Immature natural killer cell (primary cell): ENCODE data around the gene AATK. TPM values are rescaled to one million over a fixed set of nuclear protein-coding genes. Genes with fewer than 3 reads are reported as not detected.

Experiments used
- DNase-seq, 3 donors: peaks; one replicate each; pipeline ENCODE4 v3.0.0; 2022; ENCODE audit warnings: mixed read lengths in 1 of 3
- H3K27ac Mint-ChIP-seq, 6 donors: one replicate each; pipeline ENCODE4 v1.8.0; 2020; ENCODE audit warnings: mixed read lengths in 6 of 6, mild to moderate bottlenecking in 5 of 6, inconsistent platforms in 4 of 6, moderate library complexity in 3 of 6
- H3K27me3 Mint-ChIP-seq, 3 donors: one replicate each; pipeline ENCODE4 v1.8.0; 2020 to 2021; ENCODE audit warnings: low read depth in 3 of 3, mild to moderate bottlenecking in 3 of 3, mixed read lengths in 3 of 3, moderate library complexity in 3 of 3, inconsistent platforms in 1 of 3
- H3K36me3 Mint-ChIP-seq, 3 donors: one replicate each; pipeline ENCODE4 v1.8.0; 2020; ENCODE audit warnings: mixed read lengths in 3 of 3, inconsistent platforms in 2 of 3, mild to moderate bottlenecking in 2 of 3
- H3K4me1 Mint-ChIP-seq, 2 donors: one replicate each; pipeline ENCODE4 v1.8.0; 2020; ENCODE audit warnings: inconsistent platforms in 2 of 2, mild to moderate bottlenecking in 2 of 2, mixed read lengths in 2 of 2, moderate library complexity in 1 of 2
- H3K4me3 Mint-ChIP-seq, 5 donors: one replicate each; pipeline ENCODE4 v1.8.0; 2020; ENCODE audit warnings: mild to moderate bottlenecking in 5 of 5, mixed read lengths in 5 of 5, inconsistent platforms in 3 of 5, moderate library complexity in 3 of 5
- H3K9me3 Mint-ChIP-seq, 6 donors: one replicate each; pipeline ENCODE4 v1.8.0; 2020; ENCODE audit warnings: mild to moderate bottlenecking in 6 of 6, mixed read lengths in 6 of 6, inconsistent platforms in 4 of 6, moderate library complexity in 3 of 6
- polyA plus RNA-seq, 3 donors: library from polyadenylated mRNA; unstranded; fragments of 300-500 nt; fragmentation: Illumina TruSeq; gene quantifications; one replicate each; pipeline ENCODE4 v1.2.3, GENCODE V29; 2021

Gene AATK
- polyA plus RNA-seq, 3 donors from 2014 or later = 0.52 to 2.9 (median 0.97) TPM

GRCh38 chr17:81180836-81181810 lies 15.1 kb upstream of the AATK start:
- Mint-ChIP-seq H3K9me3 (no peaks in the 10 kb centered on the region), H3K27me3 (peaks cover 0 to 4% (median 0%) of the 10 kb centered on the region in 3 donors), H3K4me3 (no peak overlapping the region), H3K27ac (no peak overlapping the region), H3K36me3 (no peaks in the 10 kb centered on the region), H3K4me1 (no peaks in the 10 kb centered on the region)
- no peak for DNase-seq

- no peaks in the 10 kb centered on the region for H3K9me3 Mint-ChIP-seq
- H3K4me3 Mint-ChIP-seq = no peak overlapping the region
- no peaks in the 10 kb centered on the region for H3K4me1 Mint-ChIP-seq
- peaks cover 2 to 3% (median 3%) of the 10 kb centered on the region in 3 donors for H3K27me3 Mint-ChIP-seq
- DNase-seq = no peak
- H3K36me3 Mint-ChIP-seq = no peaks in the 10 kb centered on the region
- no peak overlapping the region for H3K27ac Mint-ChIP-seq
Measured at GRCh38 chr17:81179861-81180260, 13.8 kb upstream of the AATK start.

- no peaks in the 10 kb centered on the region for H3K9me3 Mint-ChIP-seq
- no peak for DNase-seq
Measured at GRCh38 chr17:81179220-81179619, 13.2 kb upstream of the AATK start.

GRCh38 chr17:81178136-81179091 lies 12.4 kb upstream of the AATK start:
- H3K9me3 Mint-ChIP-seq = no peaks in the 10 kb centered on the region
- H3K27ac Mint-ChIP-seq = no peak overlapping the region
- H3K27me3 Mint-ChIP-seq = peaks cover 2 to 3% (median 3%) of the 10 kb centered on the region in 3 donors
- no peaks in the 10 kb centered on the region for H3K36me3 Mint-ChIP-seq
- no peaks in the 10 kb centered on the region for H3K4me1 Mint-ChIP-seq
- H3K4me3 Mint-ChIP-seq = no peak overlapping the region
- DNase-seq = no peak

More at GRCh38 chr17:81179220-81179619, 13.2 kb upstream of the AATK start:
- Mint-ChIP-seq H3K36me3 (no peaks in the 10 kb centered on the region), H3K4me3 (no peak overlapping the region), H3K4me1 (no peaks in the 10 kb centered on the region), H3K27me3 (peaks cover 2 to 3% (median 3%) of the 10 kb centered on the region in 3 donors), H3K27ac (no peak overlapping the region)

- H3K36me3 Mint-ChIP-seq = no peaks in the 10 kb centered on the region
- DNase-seq = no peak
- no peaks in the 10 kb centered on the region for H3K9me3 Mint-ChIP-seq
- no peak overlapping the region for H3K4me3 Mint-ChIP-seq
- no peaks in the 10 kb centered on the region for H3K4me1 Mint-ChIP-seq
- no peak overlapping the region for H3K27ac Mint-ChIP-seq
- peaks cover 3 to 5% (median 5%) of the 10 kb centered on the region in 3 donors for H3K27me3 Mint-ChIP-seq
Measured at GRCh38 chr17:81176666-81177065, 10.6 kb upstream of the AATK start.

- no peaks in the 10 kb centered on the region for H3K36me3 Mint-ChIP-seq
- H3K4me1 Mint-ChIP-seq = no peaks in the 10 kb centered on the region
- no peak overlapping the region for H3K27ac Mint-ChIP-seq
- H3K9me3 Mint-ChIP-seq = no peaks in the 10 kb centered on the region
- H3K27me3 Mint-ChIP-seq = peaks cover 0 to 6% (median 5%) of the 10 kb centered on the region in 3 donors
- DNase-seq = no peak
- no peak overlapping the region for H3K4me3 Mint-ChIP-seq
Measured at GRCh38 chr17:81173762-81174155, 7.7 kb upstream of the AATK start.

GRCh38 chr17:81173052-81173761 lies 7.2 kb upstream of the AATK start:
- Mint-ChIP-seq H3K9me3 (no peaks in the 10 kb centered on the region), H3K4me3 (no peak overlapping the region), H3K4me1 (no peaks in the 10 kb centered on the region), H3K27me3 (peaks cover 0 to 6% (median 5%) of the 10 kb centered on the region in 3 donors), H3K27ac (no peak overlapping the region), H3K36me3 (no peaks in the 10 kb centered on the region)
- DNase-seq = no peak

- H3K4me3 Mint-ChIP-seq = no peak overlapping the region
- H3K36me3 Mint-ChIP-seq = no peaks in the 10 kb centered on the region
- DNase-seq = no peak
- H3K27me3 Mint-ChIP-seq = peaks cover 0 to 9% (median 5%) of the 10 kb centered on the region in 3 donors
- no peaks in the 10 kb centered on the region for H3K4me1 Mint-ChIP-seq
- H3K9me3 Mint-ChIP-seq = no peaks in the 10 kb centered on the region
- no peak overlapping the region for H3K27ac Mint-ChIP-seq
Measured at GRCh38 chr17:81171941-81172340, 5.9 kb upstream of the AATK start.

GRCh38 chr17:81170727-81171494 lies 4.9 kb upstream of the AATK start:
- H3K9me3 Mint-ChIP-seq = no peaks in the 10 kb centered on the region
- no peak overlapping the region for H3K27ac Mint-ChIP-seq
- H3K36me3 Mint-ChIP-seq = no peaks in the 10 kb centered on the region
- H3K27me3 Mint-ChIP-seq = peaks cover 0 to 8% (median 5%) of the 10 kb centered on the region in 3 donors
- H3K4me1 Mint-ChIP-seq = no peaks in the 10 kb centered on the region
- no peak for DNase-seq
- H3K4me3 Mint-ChIP-seq = no peak overlapping the region

- no peak overlapping the region for H3K27ac Mint-ChIP-seq
- peaks cover 0 to 7% (median 2%) of the 10 kb centered on the region in 3 donors for H3K27me3 Mint-ChIP-seq
- H3K36me3 Mint-ChIP-seq = no peaks in the 10 kb centered on the region
- no peaks in the 10 kb centered on the region for H3K9me3 Mint-ChIP-seq
- no peak for DNase-seq
- H3K4me1 Mint-ChIP-seq = no peaks in the 10 kb centered on the region
- no peak overlapping the region for H3K4me3 Mint-ChIP-seq
Measured at GRCh38 chr17:81169870-81170309, 3.9 kb upstream of the AATK start.

- Mint-ChIP-seq H3K27me3 (peaks cover 0 to 9% (median 2%) of the 10 kb centered on the region in 3 donors), H3K4me1 (peaks cover 0 to 2% of the 10 kb centered on the region in 2 donors), H3K27ac (no peak overlapping the region), H3K9me3 (no peaks in the 10 kb centered on the region), H3K36me3 (no peaks in the 10 kb centered on the region), H3K4me3 (no peak overlapping the region)
- DNase-seq = no peak
Measured at GRCh38 chr17:81167638-81168037, 1.6 kb upstream of the AATK start.

- H3K4me1 Mint-ChIP-seq = peaks cover 0 to 2% of the 10 kb centered on the region in 2 donors
- no peaks in the 10 kb centered on the region for H3K36me3 Mint-ChIP-seq
- no peak overlapping the region for H3K27ac Mint-ChIP-seq
- H3K27me3 Mint-ChIP-seq = peaks cover 0 to 9% (median 2%) of the 10 kb centered on the region in 3 donors
- no peaks in the 10 kb centered on the region for H3K9me3 Mint-ChIP-seq
- H3K4me3 Mint-ChIP-seq = peak overlapping the region; percentile 6 to 71 (median 44)
- DNase-seq = no peak
Measured at GRCh38 chr17:81167194-81167524, 1.1 kb upstream of the AATK start.
